GM10266 (cell line): ENCODE results near the gene FAAH2.
A peak's percentile ranks its signal among the peaks of the same experiment; 100 is the strongest.

Source experiments
- DNase-seq: peaks from one replicate; pipeline ENCODE4 v3.0.0; 2012; ENCODE audit errors: extremely low spot score
- TF ChIP-seq, protein P1 (sequence below): IDR thresholded peaks from 2 replicates; pipeline ENCODE4 v1.5.1; 2012; ENCODE audit warnings: mild to moderate bottlenecking, low read depth; ENCODE audit not compliant: control insufficient read depth, insufficient read depth; ENCODE audit errors: missing control alignments

Gene FAAH2, protein sequence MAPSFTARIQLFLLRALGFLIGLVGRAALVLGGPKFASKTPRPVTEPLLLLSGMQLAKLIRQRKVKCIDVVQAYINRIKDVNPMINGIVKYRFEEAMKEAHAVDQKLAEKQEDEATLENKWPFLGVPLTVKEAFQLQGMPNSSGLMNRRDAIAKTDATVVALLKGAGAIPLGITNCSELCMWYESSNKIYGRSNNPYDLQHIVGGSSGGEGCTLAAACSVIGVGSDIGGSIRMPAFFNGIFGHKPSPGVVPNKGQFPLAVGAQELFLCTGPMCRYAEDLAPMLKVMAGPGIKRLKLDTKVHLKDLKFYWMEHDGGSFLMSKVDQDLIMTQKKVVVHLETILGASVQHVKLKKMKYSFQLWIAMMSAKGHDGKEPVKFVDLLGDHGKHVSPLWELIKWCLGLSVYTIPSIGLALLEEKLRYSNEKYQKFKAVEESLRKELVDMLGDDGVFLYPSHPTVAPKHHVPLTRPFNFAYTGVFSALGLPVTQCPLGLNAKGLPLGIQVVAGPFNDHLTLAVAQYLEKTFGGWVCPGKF

DNA sequence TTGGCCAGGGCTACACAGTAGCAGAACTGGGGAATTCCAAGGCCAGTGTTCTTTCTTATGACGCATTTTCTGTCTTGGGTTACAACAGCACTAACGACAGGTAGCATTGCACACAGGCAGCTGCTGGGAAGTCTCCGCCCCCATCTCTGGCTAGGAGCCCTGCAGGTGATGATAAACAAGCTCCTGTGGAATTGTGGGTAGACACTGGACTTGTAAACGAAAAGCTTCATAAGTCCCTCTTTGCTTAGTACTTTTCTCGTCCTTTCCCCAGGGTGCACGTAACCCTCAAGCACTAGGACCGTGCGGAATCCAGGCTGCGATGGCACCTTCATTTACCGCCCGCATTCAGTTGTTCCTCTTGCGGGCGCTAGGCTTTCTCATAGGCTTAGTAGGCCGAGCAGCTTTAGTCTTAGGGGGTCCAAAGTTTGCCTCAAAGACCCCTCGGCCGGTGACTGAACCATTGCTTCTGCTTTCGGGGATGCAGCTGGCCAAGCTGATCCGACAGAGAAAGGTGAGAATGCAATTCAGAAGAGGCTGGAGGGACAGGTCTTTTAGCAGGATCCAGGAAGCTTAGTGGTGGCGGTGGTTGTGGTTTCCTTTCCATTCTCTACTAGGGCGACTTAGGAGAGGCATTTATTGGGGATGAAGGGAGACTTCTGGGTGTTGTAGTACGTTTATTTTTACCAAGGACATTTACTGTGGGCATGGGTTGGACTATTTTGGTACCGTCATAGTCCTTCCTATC, at the start of gene FAAH2:
TSS of gene FAAH2 (plus strand) at position 200 of the 745 bp plus-strand sequence. CDS start at position 320, 120 bp downstream.
- TF ChIP-seq, protein P1, sequence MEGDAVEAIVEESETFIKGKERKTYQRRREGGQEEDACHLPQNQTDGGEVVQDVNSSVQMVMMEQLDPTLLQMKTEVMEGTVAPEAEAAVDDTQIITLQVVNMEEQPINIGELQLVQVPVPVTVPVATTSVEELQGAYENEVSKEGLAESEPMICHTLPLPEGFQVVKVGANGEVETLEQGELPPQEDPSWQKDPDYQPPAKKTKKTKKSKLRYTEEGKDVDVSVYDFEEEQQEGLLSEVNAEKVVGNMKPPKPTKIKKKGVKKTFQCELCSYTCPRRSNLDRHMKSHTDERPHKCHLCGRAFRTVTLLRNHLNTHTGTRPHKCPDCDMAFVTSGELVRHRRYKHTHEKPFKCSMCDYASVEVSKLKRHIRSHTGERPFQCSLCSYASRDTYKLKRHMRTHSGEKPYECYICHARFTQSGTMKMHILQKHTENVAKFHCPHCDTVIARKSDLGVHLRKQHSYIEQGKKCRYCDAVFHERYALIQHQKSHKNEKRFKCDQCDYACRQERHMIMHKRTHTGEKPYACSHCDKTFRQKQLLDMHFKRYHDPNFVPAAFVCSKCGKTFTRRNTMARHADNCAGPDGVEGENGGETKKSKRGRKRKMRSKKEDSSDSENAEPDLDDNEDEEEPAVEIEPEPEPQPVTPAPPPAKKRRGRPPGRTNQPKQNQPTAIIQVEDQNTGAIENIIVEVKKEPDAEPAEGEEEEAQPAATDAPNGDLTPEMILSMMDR = no peak
- peak; percentile 6 for DNase-seq

DNA sequence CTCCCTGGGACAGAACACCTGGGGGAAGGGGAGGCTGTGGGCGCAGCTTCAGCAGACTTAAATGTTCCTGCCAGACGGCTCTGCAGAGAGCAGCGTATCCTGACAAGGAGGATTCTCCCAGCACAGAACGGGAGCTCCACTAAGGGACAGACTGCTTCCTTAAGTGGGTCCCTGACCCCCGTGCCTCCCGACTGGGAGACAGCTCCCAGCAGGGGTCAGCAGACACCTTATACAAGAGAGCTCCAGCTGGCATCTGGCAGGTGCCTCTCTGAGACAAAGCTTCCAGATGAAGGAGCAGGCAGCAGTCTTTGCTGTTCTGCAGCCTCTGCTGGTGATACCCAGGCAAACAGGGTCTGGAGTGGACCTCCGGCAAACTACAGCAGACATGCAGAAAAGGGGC, 44.5 kb upstream of the FAAH2 start:
- DNase-seq = no peak
- TF ChIP-seq, protein P1 = no peak

DNA sequence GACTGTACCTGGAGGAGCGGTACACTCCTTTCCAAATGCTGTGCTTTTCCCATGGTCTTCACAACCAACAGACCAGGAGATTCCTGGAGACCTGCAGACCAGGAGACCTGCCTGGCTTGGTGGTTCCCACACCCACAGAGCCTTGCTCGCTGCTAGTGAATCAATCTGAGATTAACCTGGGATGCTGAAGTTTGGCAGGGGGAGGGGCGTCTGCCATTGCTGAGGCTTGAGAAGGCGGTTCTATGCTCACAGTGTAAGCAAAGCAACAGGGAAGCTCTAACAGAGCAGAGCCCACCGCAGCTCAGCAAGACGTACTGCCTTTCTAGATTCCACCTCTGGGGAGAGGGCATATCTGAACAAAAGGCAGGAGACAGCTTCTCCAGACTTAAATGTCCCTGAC, 34.5 kb upstream of the FAAH2 start:
- DNase-seq = no peak
- TF ChIP-seq, protein P1 = no peak

DNA sequence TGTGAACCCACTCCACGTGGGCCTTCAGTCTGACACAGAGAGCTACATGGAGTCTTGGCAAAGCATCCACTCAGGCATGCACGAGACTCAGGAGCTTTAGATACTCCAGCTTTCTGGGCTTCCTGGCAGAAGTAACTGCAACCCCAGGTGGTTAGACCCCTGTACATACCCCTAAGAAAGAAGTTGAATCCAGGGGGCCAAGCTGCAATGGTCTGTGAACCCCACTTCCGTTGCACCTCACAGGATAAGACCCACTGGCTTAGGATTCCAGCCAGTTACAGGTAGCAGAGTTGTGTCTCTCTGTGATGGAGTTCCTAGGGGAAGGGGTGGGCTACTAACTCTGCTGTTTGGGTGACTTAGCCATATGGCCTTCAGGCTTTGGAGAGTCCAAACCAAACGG, 21.4 kb upstream of the FAAH2 start:
- TF ChIP-seq, protein P1 = no peak
- no peak for DNase-seq

DNA sequence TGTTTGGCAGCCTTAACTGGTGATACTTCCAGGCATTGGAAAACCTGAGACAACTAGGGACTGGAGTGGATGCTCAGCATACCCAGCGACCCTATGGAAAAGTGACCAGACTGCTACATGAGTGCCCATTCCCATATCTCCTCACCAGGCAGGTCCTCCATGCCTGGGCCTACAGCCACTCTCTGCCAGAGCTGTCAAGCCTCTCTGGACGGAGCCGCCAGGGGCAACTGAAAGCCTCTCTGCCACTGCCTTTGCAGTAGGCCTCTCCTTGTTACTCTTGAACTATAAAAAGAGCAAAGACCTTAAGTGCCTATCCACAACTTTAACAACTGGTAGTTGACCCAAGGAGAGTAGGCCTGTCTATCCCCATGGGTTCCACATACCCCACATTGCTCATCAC, 20.2 kb upstream of the FAAH2 start:
- TF ChIP-seq, protein P1 = no peak
- no peak for DNase-seq

- TF ChIP-seq, protein P1 = no peak
- no peak for DNase-seq
Observed at GRCh38 chrX:57266871-57267270, 19.6 kb upstream of the FAAH2 start.

DNA sequence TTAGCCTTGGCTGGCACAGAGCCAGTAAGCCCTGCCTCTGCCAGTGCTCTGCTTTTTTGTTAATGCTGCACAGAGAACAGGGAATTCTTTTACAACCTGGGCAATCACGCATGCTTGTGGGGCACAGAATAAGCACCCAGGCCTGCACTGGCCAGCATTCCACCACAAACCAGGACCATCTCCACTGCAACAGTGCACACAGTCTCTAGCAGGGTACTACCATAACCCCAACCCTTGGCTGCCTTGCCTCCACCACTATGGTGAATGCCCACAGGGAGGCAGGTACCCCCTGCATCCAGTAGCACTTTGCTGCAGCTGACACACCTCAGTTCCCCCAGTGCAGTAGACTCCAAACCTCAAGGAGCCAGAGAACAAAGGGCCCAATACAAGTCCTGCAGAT, 19.2 kb upstream of the FAAH2 start:
- DNase-seq = no peak
- TF ChIP-seq, protein P1 = no peak
